Inferior parietal cortex (tissue), 1 donor: ENCODE measurements around the gene ALDH3B2.
"Not testable (repeated sequence)": the region's sequence is repeated elsewhere in the genome, so short reads cannot be mapped to it uniquely, and the experiment has no call there.

ENCODE experiments used
- DNase-seq: peaks from one replicate; pipeline ENCODE4 v3.0.0-alpha.2; 2016; ENCODE audit errors: extremely low spot score

Gene ALDH3B2

GRCh38 chr11:67662142-67662834 is 12.1 kb downstream of the ALDH3B2 start:
- no peak for DNase-seq

GRCh38 chr11:67660752-67661151 is 13.7 kb downstream of the ALDH3B2 start:
- not testable (repeated sequence) for DNase-seq

GRCh38 chr11:67659651-67660165 is 14.7 kb downstream of the ALDH3B2 start:
- DNase-seq = not testable (repeated sequence)

GRCh38 chr11:67657300-67657699 is 17.1 kb downstream of the ALDH3B2 start:
- no peak for DNase-seq

- DNase-seq = no peak
Measured at GRCh38 chr11:67656278-67656922, 18.0 kb downstream of the ALDH3B2 start.

- no peak for DNase-seq
Measured at GRCh38 chr11:67654225-67654624, 20.2 kb downstream of the ALDH3B2 start.

- DNase-seq = no peak
Measured at GRCh38 chr11:67652965-67653845, 21.2 kb downstream of the ALDH3B2 start.

GRCh38 chr11:67651976-67652781 is 22.2 kb downstream of the ALDH3B2 start:
- no peak for DNase-seq

GRCh38 chr11:67649634-67650510 is 24.6 kb downstream of the ALDH3B2 start:
- no peak for DNase-seq

GRCh38 chr11:67648796-67649613 is 25.4 kb downstream of the ALDH3B2 start:
- no peak for DNase-seq

GRCh38 chr11:67648140-67648795 is 26.2 kb downstream of the ALDH3B2 start:
- no peak for DNase-seq

GRCh38 chr11:67647471-67647870 is 27.0 kb downstream of the ALDH3B2 start:
- no peak for DNase-seq

GRCh38 chr11:67646535-67647336 is 27.7 kb downstream of the ALDH3B2 start:
- DNase-seq = no peak

GRCh38 chr11:67645521-67646461 is 28.6 kb downstream of the ALDH3B2 start:
- DNase-seq = no peak

- no peak for DNase-seq
Measured at GRCh38 chr11:67644472-67645418, 29.7 kb downstream of the ALDH3B2 start.

- DNase-seq = no peak
Measured at GRCh38 chr11:67644042-67644441, 30.4 kb downstream of the ALDH3B2 start.
